Mucosa of gallbladder (tissue), 1 donor: Measurements from ENCODE around the gene TAOK1. TPM values are rescaled to one million over a fixed set of nuclear protein-coding genes. Genes with fewer than 3 reads are reported as not detected.

Experiments
- DNase-seq: peaks from one replicate; pipeline ENCODE4 v3.0.0-alpha.2; 2020; ENCODE audit warnings: low spot score
- total RNA-seq: library from RNA; stranded (reverse); gene quantifications from one replicate; pipeline ENCODE4 v1.2.1, GENCODE V29; 2021
- donor health status: DM: no; HTN: no; CAD: no.

The TAOK1 gene
- total RNA-seq, 1 donor from 2014 or later, result 62.5 TPM

DNA sequence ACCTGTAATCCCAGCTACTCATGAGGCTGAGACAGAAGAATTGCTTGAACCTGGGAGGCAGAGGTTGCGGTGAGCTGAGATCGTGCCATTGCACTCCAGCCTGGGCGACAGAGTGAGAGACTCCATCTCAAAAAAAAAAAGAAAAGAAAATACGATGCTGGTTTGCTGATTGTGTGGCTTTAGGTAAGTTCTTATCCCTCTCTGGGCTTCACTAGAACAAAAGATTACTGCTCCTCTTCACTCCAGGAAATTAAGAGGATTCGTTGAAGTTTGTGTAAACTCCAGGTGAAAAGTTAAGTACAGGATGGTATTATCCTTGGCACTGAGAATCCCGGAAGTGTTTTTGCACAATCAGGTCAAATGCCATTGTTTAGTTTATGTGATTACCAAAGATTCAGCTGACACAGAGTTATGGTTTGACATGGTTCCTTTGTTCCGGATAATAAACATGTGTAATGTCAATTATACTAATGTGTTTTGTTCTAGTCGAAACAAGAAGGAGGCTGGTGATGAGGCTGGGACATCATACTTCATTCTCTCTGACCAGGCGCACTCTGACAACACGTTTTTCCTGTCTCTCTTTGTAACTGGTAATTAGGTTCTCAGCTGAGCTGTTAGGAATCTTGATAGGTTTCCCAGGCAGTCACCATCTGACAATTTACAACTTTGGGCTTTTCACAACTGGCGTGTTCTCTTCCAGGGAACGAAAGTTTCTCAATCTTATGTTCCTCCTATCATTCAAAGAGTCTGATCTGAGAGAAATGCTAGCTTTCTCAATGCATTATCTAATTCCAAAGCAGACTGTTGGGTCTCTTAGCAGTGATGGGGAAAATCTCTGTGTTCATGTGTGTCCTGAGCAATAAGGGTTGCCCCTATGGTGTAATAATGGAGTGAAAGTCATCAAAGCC is 10.8 kb upstream of the TAOK1 start:
- DNase-seq, result no peak

DNA sequence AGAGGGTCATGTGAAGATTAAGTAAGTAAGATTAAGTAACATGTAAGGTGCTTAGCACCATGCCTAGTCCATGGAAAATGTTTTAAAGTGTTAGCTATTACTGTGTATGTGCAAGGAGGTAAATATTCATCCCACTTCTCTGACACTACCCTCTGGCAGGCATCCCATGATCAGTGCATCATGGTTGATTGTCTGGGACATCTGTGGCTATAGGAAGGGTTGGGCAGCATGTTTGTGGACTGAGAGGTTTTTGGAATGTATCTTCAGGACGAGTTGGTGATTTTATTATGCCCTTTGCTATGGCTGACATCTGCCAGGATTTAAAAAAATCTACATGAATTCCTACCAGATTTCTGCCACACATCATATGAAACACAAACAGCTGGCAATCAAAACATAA is 6.5 kb upstream of the TAOK1 start:
- DNase-seq, result no peak

DNA sequence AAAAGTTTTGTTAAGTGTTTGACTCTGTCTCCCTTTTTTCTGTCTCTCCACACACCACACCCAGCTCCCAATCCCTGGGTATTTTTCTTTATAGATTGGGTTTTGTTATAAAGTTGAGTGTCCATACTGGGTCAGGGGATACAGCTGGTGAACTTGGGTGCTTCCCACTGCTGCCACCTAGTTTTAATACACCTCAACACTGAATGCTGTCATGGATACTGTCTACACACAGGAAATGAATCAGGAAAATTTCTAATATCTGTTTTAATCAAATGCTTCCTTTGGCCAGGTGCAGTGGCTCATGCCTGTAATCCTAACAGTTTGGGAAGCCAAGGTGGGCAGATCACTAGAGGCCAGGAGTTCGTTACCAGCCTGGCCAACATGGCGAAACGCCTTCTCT is 5.3 kb upstream of the TAOK1 start:
- no peak for DNase-seq

DNA sequence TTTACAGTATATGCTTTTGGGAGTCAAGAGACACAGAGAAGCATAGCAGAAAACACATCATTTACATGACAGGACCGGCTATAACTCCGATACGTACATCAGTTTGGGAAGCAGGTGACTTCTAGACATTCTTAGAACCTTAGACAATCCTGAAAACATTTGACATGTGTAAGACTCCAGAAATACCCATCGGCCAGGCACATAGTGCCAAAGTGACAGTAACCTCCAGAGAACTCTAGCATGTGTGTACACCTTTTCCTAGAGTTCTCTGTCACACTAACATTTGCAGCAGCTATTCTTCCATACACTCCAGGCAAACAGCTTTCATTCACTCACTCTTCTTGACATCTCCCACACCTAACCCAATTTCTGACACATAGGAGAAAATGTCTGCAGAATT is 3.4 kb upstream of the TAOK1 start:
- no peak for DNase-seq

DNA sequence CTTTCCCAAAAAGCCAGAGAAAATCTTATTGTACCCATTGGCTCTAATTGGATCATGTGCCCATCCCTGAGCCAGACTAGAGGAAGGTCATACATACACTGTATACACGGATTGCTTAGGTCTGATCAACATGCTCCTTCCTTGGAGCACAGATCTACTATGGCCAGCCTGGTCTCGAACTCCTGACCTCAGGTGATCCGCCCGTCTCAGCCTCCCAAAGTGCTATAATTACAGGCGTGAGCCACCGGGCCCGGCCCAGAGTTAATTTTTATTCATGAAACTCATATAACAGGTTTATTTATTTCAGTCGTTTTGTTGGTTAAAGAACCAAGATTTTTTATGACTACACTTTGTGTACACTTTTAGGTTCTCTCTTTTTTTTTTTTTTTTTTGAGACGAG is 1.2 kb upstream of the TAOK1 start:
- DNase-seq, result no peak

DNA sequence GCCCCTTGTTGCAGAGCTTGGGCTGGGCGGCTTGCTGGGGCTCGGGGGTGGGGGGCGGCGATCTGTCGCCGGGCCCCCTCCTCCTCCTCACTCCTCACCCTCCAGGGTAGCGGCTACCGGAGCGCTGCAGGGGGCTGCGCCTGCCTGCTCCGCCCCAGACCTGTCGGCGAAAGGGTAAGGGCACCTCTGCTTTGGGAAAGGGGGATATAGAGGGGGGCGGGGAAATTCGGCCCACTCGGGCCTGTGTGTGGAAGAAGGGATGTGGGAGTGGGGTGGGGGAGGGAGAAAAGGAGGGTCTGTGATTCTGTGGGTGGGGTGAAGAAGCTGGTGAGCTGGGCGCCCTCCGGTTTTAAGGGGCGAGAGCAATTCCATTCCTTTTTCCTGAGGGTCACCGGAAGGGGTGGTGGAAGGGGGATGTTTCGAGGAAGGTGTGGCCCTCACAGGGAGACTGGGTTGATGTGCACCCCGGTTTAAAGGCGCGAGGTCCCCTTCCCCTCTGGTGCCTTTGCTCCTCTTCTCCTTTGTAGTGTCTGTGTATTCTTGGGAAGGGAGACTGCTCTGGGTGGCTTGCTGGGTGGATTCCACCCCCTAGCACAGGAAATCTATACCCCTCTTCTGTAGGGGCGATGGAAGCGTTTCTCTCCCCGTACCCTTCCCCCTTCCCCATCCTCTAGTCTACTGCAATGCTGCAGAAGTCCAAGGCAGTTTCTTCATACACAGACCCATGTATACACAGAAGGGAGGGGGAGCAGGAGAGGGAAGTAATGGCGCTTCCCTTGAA is 878 bp downstream of the TAOK1 start:
- no peak for DNase-seq

DNA sequence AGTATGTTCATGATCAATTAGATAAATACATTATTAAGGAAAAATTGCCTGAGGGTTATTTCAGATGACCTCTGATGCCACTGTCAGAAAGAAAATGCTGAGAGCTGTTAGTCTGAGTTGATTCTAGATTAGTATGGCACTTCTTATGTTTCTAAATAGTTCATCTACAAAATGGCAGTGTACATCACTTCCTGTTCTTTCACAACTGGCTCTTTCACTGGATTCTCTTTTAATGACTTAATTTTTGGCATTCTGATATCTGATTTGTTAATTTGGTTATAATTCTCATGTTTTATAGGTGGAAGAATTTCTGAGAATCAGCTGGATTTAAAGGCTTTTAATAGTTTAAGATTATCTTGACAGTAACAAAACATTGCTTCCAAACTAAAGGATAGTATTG is 3.3 kb downstream of the TAOK1 start:
- no peak for DNase-seq

DNA sequence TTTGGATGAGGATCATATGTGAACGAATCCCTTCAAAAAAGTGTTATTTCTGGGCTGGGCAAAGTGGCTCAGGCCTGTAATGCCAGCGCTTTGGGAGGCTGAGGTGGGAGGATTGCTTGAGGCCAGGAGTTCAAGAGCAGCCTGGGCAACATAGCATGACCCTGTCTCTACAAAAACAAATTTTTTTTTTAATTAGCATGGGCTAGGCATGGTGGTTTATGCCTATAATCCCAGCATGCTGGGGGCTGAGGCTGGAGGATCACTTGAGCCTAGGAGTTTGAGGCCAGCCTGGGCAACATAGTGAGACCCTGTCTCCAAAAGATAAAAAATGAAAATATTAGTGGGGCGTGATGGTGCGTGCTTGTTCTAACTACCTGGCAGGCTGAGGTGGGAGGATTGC is 4.6 kb downstream of the TAOK1 start:
- no peak for DNase-seq

DNA sequence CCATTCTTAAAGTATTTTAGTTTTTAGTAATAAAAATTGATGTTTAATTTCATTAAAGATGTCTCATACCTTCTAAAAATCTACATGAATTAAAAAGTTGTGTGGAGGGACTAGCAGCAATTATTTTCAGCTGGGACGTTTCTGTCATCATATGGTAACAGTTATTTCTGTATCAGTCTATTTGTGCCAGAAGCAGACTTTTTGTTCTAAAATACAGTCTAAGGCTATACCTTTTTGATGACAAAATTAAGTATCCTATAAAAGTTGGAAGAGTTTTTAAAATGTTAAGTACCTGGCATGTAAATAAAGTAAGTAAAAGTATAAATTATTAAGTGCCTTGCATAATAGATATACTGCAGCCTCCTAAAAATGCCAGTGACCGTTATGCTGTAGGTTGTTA is 5.9 kb downstream of the TAOK1 start:
- DNase-seq, result no peak

DNA sequence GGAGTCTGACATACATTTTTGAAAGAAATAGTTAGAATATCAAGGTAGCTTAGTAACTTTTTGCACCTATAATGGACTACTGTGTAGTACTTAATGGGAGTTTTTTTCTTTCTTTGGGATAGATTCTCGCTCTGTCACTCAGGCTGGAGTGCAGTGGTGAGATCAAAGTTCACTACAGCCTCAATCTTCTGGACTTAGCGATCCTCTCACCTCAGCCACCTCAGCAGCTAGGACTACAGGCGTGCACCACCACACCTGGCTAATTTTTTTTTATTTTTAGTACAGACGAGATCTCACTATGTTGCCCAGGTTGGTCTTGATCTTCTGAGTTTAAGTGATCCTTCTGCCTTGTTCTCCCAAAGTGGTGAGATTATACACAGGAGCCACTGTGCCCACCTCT is 9.5 kb downstream of the TAOK1 start:
- no peak for DNase-seq

DNA sequence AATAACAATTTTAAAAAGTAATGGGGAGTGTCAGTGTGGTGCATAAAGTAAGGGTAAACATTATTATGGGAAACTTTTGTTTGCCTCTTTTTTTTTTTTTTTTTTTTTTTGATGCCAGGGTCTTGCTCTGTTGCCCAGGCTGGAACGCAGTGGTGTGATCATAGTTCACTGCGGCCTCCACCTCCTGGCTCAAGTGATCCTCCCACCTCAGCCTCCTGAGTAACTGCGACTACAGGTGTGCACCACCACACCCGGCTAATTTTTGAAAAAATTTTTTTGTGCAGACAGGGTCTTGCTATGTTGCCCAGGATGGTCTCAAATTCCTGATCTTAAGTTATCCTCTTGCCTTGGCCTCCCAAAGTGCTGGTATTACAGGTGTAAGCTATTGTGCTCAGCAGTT is 10.7 kb downstream of the TAOK1 start:
- DNase-seq, result no peak

DNA sequence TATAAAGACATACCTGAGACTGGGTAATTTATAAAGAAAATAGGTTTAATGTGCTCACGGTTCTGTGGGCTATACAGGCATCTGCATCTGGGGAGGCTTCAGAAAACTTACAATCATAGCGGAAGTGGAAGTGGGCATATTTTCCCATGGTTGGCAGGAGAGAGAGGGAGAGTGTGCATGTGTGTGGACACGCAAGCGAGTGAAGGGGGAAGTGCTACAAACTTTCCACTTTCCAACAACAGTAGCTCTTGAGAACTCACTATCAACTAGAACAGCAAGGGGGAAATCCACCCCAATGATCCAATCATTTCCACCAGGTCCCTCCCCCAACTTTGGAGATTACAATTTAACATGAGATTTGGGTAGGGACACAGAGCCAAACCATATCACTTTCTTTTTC is 11.1 kb downstream of the TAOK1 start:
- no peak for DNase-seq

DNA sequence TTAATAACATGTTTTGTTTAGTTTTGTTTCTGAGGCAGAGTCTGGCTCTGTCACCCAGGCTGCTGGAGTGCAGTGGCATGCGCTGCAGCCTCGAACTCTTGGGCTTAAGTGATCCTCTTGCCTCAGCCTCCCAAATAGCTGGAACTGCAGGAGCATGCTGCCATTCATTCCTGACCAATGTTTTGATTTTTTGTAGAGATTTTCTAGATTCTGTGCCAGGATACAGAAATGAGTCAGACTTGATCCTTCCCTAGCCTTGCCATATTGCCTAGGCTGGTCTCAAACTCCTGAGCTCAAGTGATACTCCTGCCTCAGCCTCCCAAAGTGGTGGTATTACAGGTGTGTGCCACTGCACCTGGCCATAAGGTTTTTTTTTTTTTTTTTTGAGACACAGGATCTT is 17.7 kb downstream of the TAOK1 start:
- no peak for DNase-seq

DNA sequence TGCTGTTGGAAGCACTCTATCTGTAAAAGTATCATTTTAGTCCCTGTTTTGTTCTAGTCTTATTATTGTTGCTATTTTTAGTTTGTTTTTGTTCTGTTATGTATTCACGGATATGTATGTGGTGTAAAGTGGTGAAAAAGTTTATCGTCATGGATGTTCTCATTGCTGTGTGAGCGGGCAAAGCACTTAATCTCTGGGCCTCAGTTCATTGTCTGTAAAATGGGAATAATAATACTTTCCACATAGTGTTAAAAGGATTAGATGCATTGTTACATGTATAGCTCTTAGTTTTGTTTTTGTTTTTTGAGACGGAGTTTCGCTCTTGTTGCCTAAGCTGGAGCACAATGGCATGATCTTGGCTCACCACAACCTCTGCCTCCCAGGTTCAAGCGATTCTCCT is 19.8 kb downstream of the TAOK1 start:
- no peak for DNase-seq

DNA sequence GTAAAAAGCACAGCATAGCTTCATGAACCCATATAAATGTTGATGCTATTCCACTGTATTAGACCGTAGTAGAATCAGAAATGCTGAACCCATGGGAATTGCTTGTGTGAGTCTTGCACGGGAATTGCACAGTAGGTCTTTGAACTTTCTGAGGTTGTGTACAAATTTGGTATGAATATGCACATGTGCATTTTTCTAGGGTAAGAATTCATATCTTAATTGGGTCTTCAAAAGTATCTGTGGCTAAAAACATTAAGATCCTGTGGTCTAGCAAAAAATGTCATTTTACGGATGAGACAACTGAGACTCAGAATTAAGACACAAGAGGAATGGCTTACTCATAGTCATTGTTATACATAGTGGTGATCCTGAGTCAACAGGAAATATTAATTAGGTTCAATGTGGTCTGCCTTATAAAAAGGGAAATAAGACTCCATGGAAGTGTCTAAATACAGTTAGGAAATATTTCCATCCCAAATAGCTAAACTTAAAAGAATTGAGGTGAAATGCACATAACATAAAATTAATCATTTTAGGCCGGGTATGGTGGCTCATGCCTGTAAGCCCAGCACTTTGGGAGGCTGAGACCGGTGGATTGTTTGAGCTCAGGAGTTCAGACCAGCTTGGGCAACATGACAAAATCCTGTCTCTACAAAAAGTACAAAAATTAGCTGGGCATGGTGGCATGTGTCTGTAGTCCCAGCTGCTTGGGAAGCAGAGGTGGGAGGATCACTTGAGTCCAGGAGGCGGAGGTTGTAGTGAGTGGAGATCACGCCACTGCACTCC is 22.8 kb downstream of the TAOK1 start:
- DNase-seq, result no peak

DNA sequence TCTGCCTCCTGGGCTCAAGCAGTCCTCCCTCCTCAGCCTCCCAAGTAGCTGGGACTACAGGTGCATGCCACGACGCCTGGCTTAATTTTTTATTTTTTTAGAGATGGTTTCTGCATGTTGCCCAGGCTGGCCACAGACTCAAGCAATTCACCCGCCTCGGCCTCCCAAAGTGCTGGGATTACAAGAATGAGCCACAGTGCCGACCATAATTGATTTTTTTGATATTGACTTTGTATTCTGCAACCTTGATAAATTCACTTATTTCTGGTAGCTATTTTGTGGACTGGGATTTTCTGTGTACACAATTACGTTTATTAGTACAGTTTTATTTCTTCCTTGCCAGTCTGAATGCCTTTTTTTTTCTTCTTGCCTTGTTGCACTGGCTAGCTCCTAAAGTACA is 30.0 kb downstream of the TAOK1 start:
- no peak for DNase-seq

DNA sequence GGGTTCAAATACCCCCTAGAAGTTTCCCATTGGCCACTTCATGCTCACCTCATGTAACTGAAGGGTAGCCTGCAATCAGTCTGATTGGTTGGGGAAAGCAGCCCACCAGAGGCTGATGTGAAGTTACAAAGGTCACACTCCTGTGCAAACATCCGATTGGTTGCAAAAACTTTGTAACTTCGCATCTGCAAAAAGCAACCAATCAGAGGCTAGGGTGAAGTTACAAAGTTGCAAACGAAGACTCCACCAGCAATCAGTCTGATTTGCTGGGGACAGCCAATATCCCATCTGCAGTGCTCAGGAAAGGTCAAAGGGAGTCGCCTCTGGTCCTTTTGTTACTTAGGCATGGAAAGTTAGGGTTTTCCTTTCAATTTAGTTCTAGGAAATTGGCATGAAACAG is 40.1 kb downstream of the TAOK1 start:
- no peak for DNase-seq

DNA sequence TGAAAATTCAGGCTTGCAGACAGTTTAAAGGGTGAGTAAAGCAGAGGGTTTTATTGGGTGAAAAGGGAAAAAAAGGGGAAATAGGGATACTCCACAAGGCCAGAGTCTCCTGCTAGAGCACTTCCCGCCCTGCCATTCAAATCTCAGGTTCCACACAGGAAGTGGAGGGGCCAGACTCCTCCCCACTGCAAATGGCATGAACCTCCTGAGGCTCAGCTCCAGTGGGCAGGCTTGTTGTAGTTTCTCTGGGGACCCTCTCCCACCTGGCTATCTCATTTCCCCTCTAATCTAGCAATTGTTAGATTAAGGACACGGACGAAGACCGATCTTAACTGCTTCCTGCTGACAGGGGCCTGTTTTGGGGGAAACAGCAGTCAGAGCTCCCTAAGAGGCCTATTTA is 43.4 kb downstream of the TAOK1 start:
- no peak for DNase-seq

DNA sequence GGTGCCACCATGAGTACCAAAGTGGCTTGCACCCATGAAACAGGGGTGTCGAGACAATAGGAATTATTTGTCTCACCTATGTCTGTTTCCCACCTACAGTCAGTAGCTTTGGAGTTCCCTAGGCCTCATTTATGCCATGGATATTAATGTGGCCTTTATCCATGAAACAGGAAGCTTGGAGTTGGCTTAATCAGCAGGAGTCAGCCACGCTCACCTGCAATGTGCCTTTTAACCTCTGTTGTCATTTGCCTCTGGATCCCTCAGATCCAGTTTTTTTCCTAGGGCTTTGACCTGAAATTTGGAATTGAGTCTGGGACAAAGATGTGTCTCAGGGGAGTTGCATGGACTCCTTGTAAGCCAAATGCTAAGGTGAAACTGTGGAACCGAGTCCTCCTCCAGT is 44.4 kb downstream of the TAOK1 start:
- no peak for DNase-seq

DNA sequence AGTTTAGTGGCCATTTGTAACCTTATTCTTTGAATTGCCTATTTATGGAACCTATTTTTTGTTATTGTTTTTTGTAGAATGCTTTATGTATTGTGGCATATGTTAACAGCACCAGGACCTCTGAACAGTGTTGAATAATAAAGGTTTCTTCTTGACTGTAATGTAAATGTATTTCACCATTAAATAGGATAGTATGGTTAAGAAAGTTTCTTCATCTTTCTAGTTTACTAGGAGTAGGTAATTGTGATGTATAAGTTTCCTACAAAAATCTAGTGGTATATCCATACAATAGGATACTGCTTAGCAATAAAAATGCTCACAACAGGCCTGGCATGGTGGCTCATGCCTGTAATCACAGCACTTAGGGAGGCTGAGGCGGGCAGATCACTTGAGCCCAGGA is 52.3 kb downstream of the TAOK1 start:
- DNase-seq, result no peak

DNA sequence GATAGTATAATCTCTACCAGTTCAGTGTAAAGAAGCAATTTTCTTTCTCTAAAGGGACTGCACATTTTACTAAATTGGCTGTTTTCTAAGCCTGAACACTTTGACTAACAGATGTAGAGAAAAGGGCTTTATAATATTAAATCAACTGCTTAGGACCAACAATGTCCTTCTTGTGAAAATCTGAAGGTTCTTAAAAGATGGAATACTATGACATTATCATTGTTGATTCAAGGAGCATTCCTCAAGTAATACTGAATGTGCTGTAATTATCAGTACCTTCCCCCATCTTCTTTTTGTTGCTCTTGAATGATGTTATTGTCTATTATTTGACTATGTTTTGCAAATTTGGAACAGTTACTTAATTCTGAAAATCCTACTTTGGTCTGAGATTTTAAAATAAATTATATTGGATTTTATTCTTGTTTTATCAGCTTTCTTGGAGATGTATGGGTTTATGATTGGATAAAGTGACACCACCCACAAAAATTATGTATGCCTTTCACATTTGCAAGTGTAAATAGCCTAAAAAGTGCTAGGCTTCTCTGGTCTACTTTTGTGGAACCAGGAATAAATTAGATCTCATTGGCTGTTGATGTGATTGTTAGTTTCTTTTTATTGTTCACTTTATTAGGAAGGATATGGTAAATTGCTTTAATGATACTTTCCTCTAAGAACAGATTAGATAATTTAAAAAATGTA is 53.0 kb downstream of the TAOK1 start:
- DNase-seq, result no peak

DNA sequence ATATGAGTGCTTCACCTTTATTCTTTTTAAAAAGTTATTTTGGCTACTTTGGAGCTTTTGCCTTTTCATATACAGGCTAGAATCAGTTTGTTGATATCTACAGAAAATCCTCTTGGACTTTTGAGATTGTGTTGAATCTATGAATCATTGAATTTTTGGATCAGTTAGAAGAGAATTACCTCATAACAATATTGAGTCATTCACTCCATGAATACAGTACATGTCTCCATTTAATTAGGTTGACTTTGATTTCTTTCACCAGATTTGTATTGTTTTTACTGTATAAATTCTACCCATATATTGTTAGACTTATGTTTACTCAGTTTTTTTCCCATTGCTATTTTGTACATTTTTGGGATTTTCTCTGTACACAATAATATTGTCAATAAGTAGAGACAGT is 54.4 kb downstream of the TAOK1 start:
- DNase-seq, result no peak
